GM06990 (cell line): Measurements from ENCODE around the gene MYL10.

Source experiments
- DNase-seq: peaks from one replicate; pipeline ENCODE4 v3.0.0-alpha.2; 2011; ENCODE audit not compliant: insufficient read length; ENCODE audit errors: extremely low read depth
- H3K27me3 ChIP-seq: replicated peaks from 2 replicates; pipeline ENCODE4 v1.6.0; 2011; ENCODE audit warnings: low read length; ENCODE audit not compliant: control insufficient read depth, insufficient read depth
- H3K36me3 ChIP-seq: 2 replicates; pipeline ENCODE4 v1.5.1; 2011; ENCODE audit warnings: low read length; ENCODE audit not compliant: control insufficient read depth, insufficient read depth
- H3K4me3 ChIP-seq: replicated peaks from 2 replicates; pipeline ENCODE4 v1.5.1; 2011; ENCODE audit warnings: low read depth, mild to moderate bottlenecking, control low read depth, low read length
- TF ChIP-seq, protein P1 (sequence below): IDR thresholded peaks from 2 replicates; pipeline ENCODE4 v1.5.1; 2011; ENCODE audit warnings: low read length, control low read depth, mild to moderate bottlenecking, inconsistent platforms; ENCODE audit not compliant: insufficient read depth, poor library complexity, severe bottlenecking

The MYL10 gene

DNA sequence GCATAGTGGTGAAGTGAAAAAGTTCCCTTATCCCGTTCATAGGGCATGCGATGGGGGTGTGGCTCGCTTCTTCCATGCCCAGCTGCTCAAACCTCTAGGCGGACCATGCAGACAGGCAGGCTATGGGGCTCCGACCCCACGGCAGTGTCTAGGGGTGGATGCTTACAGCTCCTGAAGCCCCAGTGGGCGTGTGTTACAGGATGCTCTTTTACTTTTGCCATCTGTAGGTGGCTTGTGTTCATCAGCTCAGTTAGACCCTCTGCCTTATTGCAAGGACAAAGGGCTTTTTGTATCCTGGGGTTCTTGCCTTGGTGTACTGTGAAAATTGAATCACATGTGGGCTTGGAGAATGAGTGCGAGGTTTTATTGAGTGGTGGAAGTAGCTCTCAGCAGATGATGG lies at the start of gene MYL10:
Gene MYL10 (minus strand): TSS at position 126 of the 400 bp plus-strand sequence. CDS start 178 bp downstream, outside the sequence.
- no peak for DNase-seq
- Histone ChIP-seq H3K4me3 (no peak within 1 kb of the TSS), H3K27me3 (peaks cover 1% of the 10 kb centered on the region; the same call in 1 of the 2 replicates), H3K36me3 (no peaks in the 10 kb centered on the region)
- TF ChIP-seq, protein P1, sequence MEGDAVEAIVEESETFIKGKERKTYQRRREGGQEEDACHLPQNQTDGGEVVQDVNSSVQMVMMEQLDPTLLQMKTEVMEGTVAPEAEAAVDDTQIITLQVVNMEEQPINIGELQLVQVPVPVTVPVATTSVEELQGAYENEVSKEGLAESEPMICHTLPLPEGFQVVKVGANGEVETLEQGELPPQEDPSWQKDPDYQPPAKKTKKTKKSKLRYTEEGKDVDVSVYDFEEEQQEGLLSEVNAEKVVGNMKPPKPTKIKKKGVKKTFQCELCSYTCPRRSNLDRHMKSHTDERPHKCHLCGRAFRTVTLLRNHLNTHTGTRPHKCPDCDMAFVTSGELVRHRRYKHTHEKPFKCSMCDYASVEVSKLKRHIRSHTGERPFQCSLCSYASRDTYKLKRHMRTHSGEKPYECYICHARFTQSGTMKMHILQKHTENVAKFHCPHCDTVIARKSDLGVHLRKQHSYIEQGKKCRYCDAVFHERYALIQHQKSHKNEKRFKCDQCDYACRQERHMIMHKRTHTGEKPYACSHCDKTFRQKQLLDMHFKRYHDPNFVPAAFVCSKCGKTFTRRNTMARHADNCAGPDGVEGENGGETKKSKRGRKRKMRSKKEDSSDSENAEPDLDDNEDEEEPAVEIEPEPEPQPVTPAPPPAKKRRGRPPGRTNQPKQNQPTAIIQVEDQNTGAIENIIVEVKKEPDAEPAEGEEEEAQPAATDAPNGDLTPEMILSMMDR = no peak

DNA sequence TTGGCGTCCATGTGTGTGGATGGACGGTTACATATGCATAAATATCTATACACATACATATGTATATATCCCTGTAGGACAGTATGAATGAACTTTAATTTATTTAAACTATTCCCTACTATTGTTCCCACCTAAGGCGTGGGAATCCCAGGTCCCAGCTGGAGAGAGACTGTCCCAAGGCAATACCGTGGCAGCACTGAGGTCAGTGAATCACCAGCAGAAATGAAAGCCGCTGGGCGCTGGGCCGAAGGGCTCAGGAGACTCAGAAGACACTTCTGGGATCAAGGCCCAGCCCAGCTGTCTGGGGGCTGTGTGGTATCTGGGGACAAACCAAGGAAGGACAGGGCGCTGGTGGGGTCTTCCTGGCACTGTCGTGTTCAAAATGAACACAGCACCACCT lies 49.6 kb upstream of the MYL10 start:
- DNase-seq = no peak
- Histone ChIP-seq H3K27me3 (no peaks in the 10 kb centered on the region), H3K36me3 (no peaks in the 10 kb centered on the region), H3K4me3 (no peak overlapping the region)
- TF ChIP-seq, protein P1 = no peak

- DNase-seq = no peak
- TF ChIP-seq, protein P1 = no peak
- H3K4me3 ChIP-seq = no peak overlapping the region
Observed at GRCh38 chr7:101677797-101678479, 48.8 kb upstream of the MYL10 start.

DNA sequence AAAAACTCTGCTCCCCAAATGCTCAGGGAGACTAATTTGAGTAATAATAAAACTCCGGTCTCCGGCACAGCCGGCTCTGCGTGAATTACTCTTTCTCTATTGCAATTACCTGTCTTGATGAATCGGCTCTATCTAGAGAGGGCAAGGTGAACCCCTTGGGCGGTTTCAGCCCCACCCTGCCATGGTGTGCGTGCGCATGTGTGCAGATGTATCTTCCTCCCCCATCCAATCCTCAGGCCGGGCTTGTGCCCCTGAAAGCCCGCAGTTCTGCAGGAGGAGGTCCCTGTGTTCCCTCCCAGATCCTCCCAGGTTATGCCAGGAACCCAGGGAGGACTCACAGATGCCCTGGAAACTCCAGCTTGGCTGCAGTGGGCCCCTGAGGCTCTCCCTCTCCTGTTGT lies 48.3 kb upstream of the MYL10 start:
- H3K27me3 ChIP-seq = no peaks in the 10 kb centered on the region
- TF ChIP-seq, protein P1 = no peak
- H3K4me3 ChIP-seq = no peak overlapping the region
- no peaks in the 10 kb centered on the region for H3K36me3 ChIP-seq
- no peak for DNase-seq

More at GRCh38 chr7:101677797-101678479, 48.8 kb upstream of the MYL10 start:
- no peaks in the 10 kb centered on the region for H3K27me3 ChIP-seq
- no peaks in the 10 kb centered on the region for H3K36me3 ChIP-seq

- DNase-seq = no peak
- no peak overlapping the region for H3K4me3 ChIP-seq
- H3K36me3 ChIP-seq = no peaks in the 10 kb centered on the region
- TF ChIP-seq, protein P1 = no peak
- no peaks in the 10 kb centered on the region for H3K27me3 ChIP-seq
Observed at GRCh38 chr7:101676956-101677355, 47.9 kb upstream of the MYL10 start.

GRCh38 chr7:101676062-101676598 lies 47.0 kb upstream of the MYL10 start:
- Histone ChIP-seq H3K4me3 (no peak overlapping the region), H3K36me3 (no peaks in the 10 kb centered on the region), H3K27me3 (no peaks in the 10 kb centered on the region)
- TF ChIP-seq, protein P1 = no peak
- no peak for DNase-seq
